ENCODE measurements around the gene PAX2. TPM values are rescaled to one million over a fixed set of nuclear protein-coding genes. Genes with fewer than 3 reads are reported as not detected.

The PAX2 gene
- total RNA-seq, 1 experiment from 2014 or later = not detected

GRCh38 chr10:100803492-100803891, 58.1 kb downstream of the PAX2 start:
- Histone ChIP-seq H3K4me1 (replicated peaks; ENCODE audit: insufficient read depth) (no peaks in the 10 kb centered on the region), H4K20me1 (ENCODE audit: insufficient read depth) (no peaks in the 10 kb centered on the region), H3K4me2 (no peak overlapping the region), H3K36me3 (ENCODE audit: low read depth) (no peaks in the 10 kb centered on the region), H3F3A (ENCODE audit: insufficient read depth, low read depth) (no peaks in the 10 kb centered on the region), H3K27ac (no peak overlapping the region), H2AFZ (no peak overlapping the region), H3K9me2 (ENCODE audit: insufficient read depth) (no peaks in the 10 kb centered on the region), H3K79me2 (ENCODE audit: low read depth) (no peaks in the 10 kb centered on the region), H3K9me3 (ENCODE audit: insufficient read depth, low read depth) (no peaks in the 10 kb centered on the region), H3K27me3 (ENCODE audit: insufficient read depth, low read depth) (peaks cover 95% of the 10 kb centered on the region), H3K4me3 (no peak overlapping the region)
- no peak for DNase-seq
- TF ChIP-seq CTCF (conservative IDR thresholded peaks at IDR 0.05) = no peak
- no peak for TF ChIP-seq EZH2 (IDR thresholded peaks at IDR 0.05; ENCODE audit: low read depth)
- no TSS peak for BruUV-seq (replicated peaks)
- ChIA-PET CTCF (interaction anchor here (0.5 kb wide), 1 partner anchor 11 kb away, joined by 4 read pairs; no protein-coding TSS in a partner anchor), POLR2A (ENCODE audit: unreplicated experiment) (no interaction called here)
- intact Hi-C loops (cut with micrococcal nuclease; ENCODE audit: unreplicated experiment) = no loop called here

GRCh38 chr10:100803908-100804307, 58.5 kb downstream of the PAX2 start:
- DNase-seq = no peak
- Histone ChIP-seq H4K20me1 (ENCODE audit: insufficient read depth) (no peaks in the 10 kb centered on the region), H3K4me2 (no peak overlapping the region), H3K36me3 (ENCODE audit: low read depth) (no peaks in the 10 kb centered on the region), H3F3A (ENCODE audit: insufficient read depth, low read depth) (no peaks in the 10 kb centered on the region), H3K9me3 (ENCODE audit: insufficient read depth, low read depth) (no peaks in the 10 kb centered on the region), H3K27me3 (ENCODE audit: insufficient read depth, low read depth) (peaks cover 94% of the 10 kb centered on the region), H3K4me3 (no peak overlapping the region), H3K9me2 (ENCODE audit: insufficient read depth) (no peaks in the 10 kb centered on the region), H3K79me2 (ENCODE audit: low read depth) (no peaks in the 10 kb centered on the region), H3K27ac (no peak overlapping the region), H3K4me1 (replicated peaks; ENCODE audit: insufficient read depth) (no peaks in the 10 kb centered on the region), H2AFZ (no peak overlapping the region)
- no TSS peak for BruUV-seq (replicated peaks)
- TF ChIP-seq CTCF (conservative IDR thresholded peaks at IDR 0.05) = no peak
- no peak for TF ChIP-seq EZH2 (IDR thresholded peaks at IDR 0.05; ENCODE audit: low read depth)
- ChIA-PET POLR2A (ENCODE audit: unreplicated experiment) (no interaction called here), CTCF (interaction anchor here (0.5 kb wide), 1 partner anchor 11 kb away, joined by 4 read pairs; no protein-coding TSS in a partner anchor)
- intact Hi-C loops (cut with micrococcal nuclease; ENCODE audit: unreplicated experiment) = no loop called here

GRCh38 chr10:100805543-100806355, 60.4 kb downstream of the PAX2 start:
- CTCF ChIA-PET = no interaction called here
- Histone ChIP-seq H3K4me2 (no peak overlapping the region), H3K4me3 (no peak overlapping the region), H3K27ac (no peak overlapping the region), H3K79me2 (ENCODE audit: low read depth) (no peaks in the 10 kb centered on the region), H4K20me1 (ENCODE audit: insufficient read depth) (no peaks in the 10 kb centered on the region), H3K4me1 (replicated peaks; ENCODE audit: insufficient read depth) (no peaks in the 10 kb centered on the region), H3K27me3 (ENCODE audit: insufficient read depth, low read depth) (peaks cover 97% of the 10 kb centered on the region), H3K9me2 (ENCODE audit: insufficient read depth) (no peaks in the 10 kb centered on the region), H2AFZ (no peak overlapping the region), H3K9me3 (ENCODE audit: insufficient read depth, low read depth) (no peaks in the 10 kb centered on the region), H3F3A (ENCODE audit: insufficient read depth, low read depth) (no peaks in the 10 kb centered on the region), H3K36me3 (ENCODE audit: low read depth) (no peaks in the 10 kb centered on the region)
- no peak for TF ChIP-seq CTCF (conservative IDR thresholded peaks at IDR 0.05)
- TF ChIP-seq EZH2 (IDR thresholded peaks at IDR 0.05; ENCODE audit: low read depth) = no peak
- intact Hi-C loops (cut with micrococcal nuclease; ENCODE audit: unreplicated experiment) = no loop called here
- no peak for DNase-seq
- no TSS peak for BruUV-seq (replicated peaks)
- POLR2A ChIA-PET (ENCODE audit: unreplicated experiment) = no interaction called here

Data from PC-9 (cell line).